Prostate gland (tissue), 2 donors: ENCODE results near the gene NKG7. TPM values are rescaled to one million over a fixed set of nuclear protein-coding genes. Genes with fewer than 3 reads are reported as not detected.

ENCODE experiments used
- DNase-seq: peaks from one replicate; pipeline ENCODE4 v3.0.0-alpha.2; 2019; ENCODE audit warnings: low spot score
- H3K27ac ChIP-seq, 2 donors: fragments of 200-600 bp; sonication (generic); 2 replicates each; pipeline ENCODE4 v1.5.1; 2017 to 2019
- H3K27me3 ChIP-seq: fragments of 200-600 bp; sonication (generic); replicated peaks from 2 replicates; pipeline ENCODE4 v1.5.1; 2019; ENCODE audit not compliant: insufficient read depth
- H3K36me3 ChIP-seq, 2 donors: fragments of 200-600 bp; sonication (generic); 1 replicate in 1 of 2; 2 replicates in 1 of 2; pipeline versions ENCODE4 v1.5.1 to v1.8.1; 2017 to 2019
- H3K4me1 ChIP-seq: fragments of 200-600 bp; sonication (generic); replicated peaks from 2 replicates; pipeline ENCODE4 v1.5.1; 2019
- H3K4me3 ChIP-seq, 2 donors: fragments of 200-600 bp; sonication (generic); 2 replicates each; pipeline ENCODE4 v1.5.1; 2017 to 2019
- H3K9me3 ChIP-seq: fragments of 200-600 bp; sonication (generic); 2 replicates; pipeline ENCODE4 v1.5.1; 2017
- CTCF ChIP-seq, 4 experiments: fragments of 200-600 bp in 2 of 4; fragments of 450-650 bp in 2 of 4; sonication (generic) in 2 of 4; IDR thresholded peaks; 1 replicate in 3 of 4; 2 replicates in 1 of 4; pipeline ENCODE4 v1.5.1; 2016 to 2019; ENCODE audit warnings: antibody characterized with exemption in 4 of 4, mild to moderate bottlenecking in 2 of 4, moderate library complexity in 2 of 4
- POLR2A ChIP-seq: fragments of 450-650 bp; IDR thresholded peaks from one replicate; pipeline ENCODE4 v1.6.1; 2016; ENCODE audit warnings: antibody characterized with exemption, mild to moderate bottlenecking
- POLR2AphosphoS5 ChIP-seq: sonication (generic); formaldehyde crosslinking; IDR thresholded peaks from one replicate; pipeline ENCODE4 v1.6.1; 2017; ENCODE audit warnings: antibody characterized with exemption
- WGBS: methylation state at CpG from one replicate; pipeline ENCODE4 v1.1.5; 2018; 5-methylcytosine and 5-hydroxymethylcytosine counted together
- intact Hi-C: fragments of 100-400 bp; cut with DNase I; formaldehyde crosslinking; loops from one replicate; pipeline ENCODE4 v1.14.2; 2022
- total RNA-seq, 2 donors: library from RNA; depleted of rRNA; stranded (reverse); fragments of >200 nt; gene quantifications; one replicate each; pipeline ENCODE4 v1.1.0, GENCODE V29; 2016

Gene NKG7
- total RNA-seq, 2 donors from 2014 or later, result 1.8 TPM; not detected in 1

GRCh38 chr19:51396175-51396574, 23.7 kb upstream of the NKG7 start:
- Histone ChIP-seq H3K36me3 (no peaks in the 10 kb centered on the region), H3K4me1 (no peaks in the 10 kb centered on the region), H3K9me3 (no peaks in the 10 kb centered on the region), H3K27me3 (no peaks in the 10 kb centered on the region), H3K4me3 (no peak overlapping the region), H3K27ac (no peak overlapping the region)
- intact Hi-C loops, result no loop called here
- no peak for TF ChIP-seq POLR2AphosphoS5
- TF ChIP-seq POLR2A, result no peak
- no peak for TF ChIP-seq CTCF (IDR thresholded peaks at IDR 0.05)
- DNase-seq, result no peak
- WGBS, result 100% methylated on average over 2 of the region's 2 CpGs

- no peaks in the 10 kb centered on the region for H3K36me3 ChIP-seq
- 4% methylated on average over 45 of the region's 45 CpGs for WGBS
- DNase-seq, result peak; percentile 94
- peak overlapping the region; percentile 70 to 76 for H3K27ac ChIP-seq
- peak in 3 of 4 experiments; percentile 15 to 25 (median 22) for TF ChIP-seq CTCF (IDR thresholded peaks at IDR 0.05)
- no peak for TF ChIP-seq POLR2A
- peak; percentile 92 for TF ChIP-seq POLR2AphosphoS5
- peak overlapping the region; percentile 16 to 31 for H3K4me3 ChIP-seq
- H3K9me3 ChIP-seq, result no peaks in the 10 kb centered on the region
- H3K27me3 ChIP-seq, result no peaks in the 10 kb centered on the region
- intact Hi-C loops, result loop anchor here (5.0 kb wide), 1 partner anchor 57 kb away; no protein-coding TSS in a partner anchor
- H3K4me1 ChIP-seq, result no peaks in the 10 kb centered on the region
Observed at GRCh38 chr19:51394050-51394836, 21.8 kb upstream of the NKG7 start.

GRCh38 chr19:51392701-51393100, 20.2 kb upstream of the NKG7 start:
- 71% methylated on average over 1 of the region's 1 CpG for WGBS
- H3K27me3 ChIP-seq, result no peaks in the 10 kb centered on the region
- no peaks in the 10 kb centered on the region for H3K9me3 ChIP-seq
- H3K4me3 ChIP-seq, result no peak overlapping the region
- intact Hi-C loops, result loop anchor here (5.0 kb wide), 1 partner anchor 55 kb away; no protein-coding TSS in a partner anchor
- no peak for TF ChIP-seq POLR2AphosphoS5
- TF ChIP-seq POLR2A, result no peak
- no peak for TF ChIP-seq CTCF (IDR thresholded peaks at IDR 0.05)
- DNase-seq, result no peak
- no peaks in the 10 kb centered on the region for H3K36me3 ChIP-seq
- no peaks in the 10 kb centered on the region for H3K4me1 ChIP-seq
- H3K27ac ChIP-seq, result no peak overlapping the region

GRCh38 chr19:51391073-51391611, 18.7 kb upstream of the NKG7 start:
- H3K4me3 ChIP-seq, result no peak overlapping the region

More at GRCh38 chr19:51391073-51391611, 18.7 kb upstream of the NKG7 start:
- DNase-seq, result no peak
- Histone ChIP-seq H3K36me3 (no peaks in the 10 kb centered on the region), H3K9me3 (no peaks in the 10 kb centered on the region), H3K4me1 (no peaks in the 10 kb centered on the region), H3K27me3 (no peaks in the 10 kb centered on the region), H3K27ac (no peak overlapping the region)
- TF ChIP-seq POLR2A, result no peak
- TF ChIP-seq POLR2AphosphoS5, result no peak
- no peak for TF ChIP-seq CTCF (IDR thresholded peaks at IDR 0.05)
- intact Hi-C loops, result loop anchor here (5.0 kb wide), 1 partner anchor 54 kb away; no protein-coding TSS in a partner anchor
- 68% methylated on average over 8 of the region's 8 CpGs for WGBS
